ENCODE measurements around the gene GREB1.

The GREB1 gene

GRCh38 chr2:11499081-11499743, 34.6 kb upstream of the GREB1 start:
- Histone ChIP-seq H3K27me3 (ENCODE audit: insufficient read depth, low read length) (no peaks in the 10 kb centered on the region), H3K4me1 (ENCODE audit: insufficient read depth, low read length) (peaks cover 27% of the 10 kb centered on the region), H3K4me3 (ENCODE audit: low read length) (no peak overlapping the region), H3K36me3 (ENCODE audit: insufficient read depth, low read depth, low read length) (no peaks in the 10 kb centered on the region), H3K9ac (ENCODE audit: low read depth, low read length) (no peak overlapping the region), H3K27ac (ENCODE audit: low read length) (no peak overlapping the region), H3K9me3 (ENCODE audit: insufficient read depth, low read depth, low read length) (no peaks in the 10 kb centered on the region)

- no peaks in the 10 kb centered on the region for H3K36me3 ChIP-seq (ENCODE audit: insufficient read depth, low read depth, low read length)
- no peaks in the 10 kb centered on the region for H3K27me3 ChIP-seq (ENCODE audit: insufficient read depth, low read length)
- no peaks in the 10 kb centered on the region for H3K9me3 ChIP-seq (ENCODE audit: insufficient read depth, low read depth, low read length)
- H3K4me3 ChIP-seq (ENCODE audit: low read length): no peak overlapping the region
- no peak overlapping the region for H3K27ac ChIP-seq (ENCODE audit: low read length)
- H3K4me1 ChIP-seq (ENCODE audit: insufficient read depth, low read length): peaks cover 17% of the 10 kb centered on the region
- no peak overlapping the region for H3K9ac ChIP-seq (ENCODE audit: low read depth, low read length)
These were observed 33.0 kb upstream of the GREB1 start for GRCh38 chr2:11500702-11501303.

- no peaks in the 10 kb centered on the region for H3K27me3 ChIP-seq (ENCODE audit: insufficient read depth, low read length)
- H3K9ac ChIP-seq (ENCODE audit: low read depth, low read length): no peak overlapping the region
- H3K4me3 ChIP-seq (ENCODE audit: low read length): no peak overlapping the region
- no peaks in the 10 kb centered on the region for H3K36me3 ChIP-seq (ENCODE audit: insufficient read depth, low read depth, low read length)
- no peaks in the 10 kb centered on the region for H3K9me3 ChIP-seq (ENCODE audit: insufficient read depth, low read depth, low read length)
- H3K27ac ChIP-seq (ENCODE audit: low read length): no peak overlapping the region
- H3K4me1 ChIP-seq (ENCODE audit: insufficient read depth, low read length): peaks cover 14% of the 10 kb centered on the region
These were observed 31.0 kb upstream of the GREB1 start for GRCh38 chr2:11502740-11503292.

GRCh38 chr2:11503354-11503927, 30.4 kb upstream of the GREB1 start:
- no peak overlapping the region for H3K4me3 ChIP-seq (ENCODE audit: low read length)
- H3K27ac ChIP-seq (ENCODE audit: low read length): no peak overlapping the region

GRCh38 chr2:11505652-11506610, 27.9 kb upstream of the GREB1 start:
- H3K9ac ChIP-seq (ENCODE audit: low read depth, low read length): no peak overlapping the region
- no peak overlapping the region for H3K4me3 ChIP-seq (ENCODE audit: low read length)
- no peaks in the 10 kb centered on the region for H3K36me3 ChIP-seq (ENCODE audit: insufficient read depth, low read depth, low read length)
- H3K9me3 ChIP-seq (ENCODE audit: insufficient read depth, low read depth, low read length): no peaks in the 10 kb centered on the region
- H3K27me3 ChIP-seq (ENCODE audit: insufficient read depth, low read length): no peaks in the 10 kb centered on the region
- no peaks in the 10 kb centered on the region for H3K4me1 ChIP-seq (ENCODE audit: insufficient read depth, low read length)
- no peak overlapping the region for H3K27ac ChIP-seq (ENCODE audit: low read length)

More at GRCh38 chr2:11503354-11503927, 30.4 kb upstream of the GREB1 start:
- Histone ChIP-seq H3K9me3 (ENCODE audit: insufficient read depth, low read depth, low read length) (no peaks in the 10 kb centered on the region), H3K36me3 (ENCODE audit: insufficient read depth, low read depth, low read length) (no peaks in the 10 kb centered on the region), H3K4me1 (ENCODE audit: insufficient read depth, low read length) (peaks cover 10% of the 10 kb centered on the region), H3K27me3 (ENCODE audit: insufficient read depth, low read length) (no peaks in the 10 kb centered on the region), H3K9ac (ENCODE audit: low read depth, low read length) (no peak overlapping the region)

GRCh38 chr2:11506611-11506969, 27.3 kb upstream of the GREB1 start:
- no peaks in the 10 kb centered on the region for H3K36me3 ChIP-seq (ENCODE audit: insufficient read depth, low read depth, low read length)
- H3K9me3 ChIP-seq (ENCODE audit: insufficient read depth, low read depth, low read length): no peaks in the 10 kb centered on the region
- no peak overlapping the region for H3K4me3 ChIP-seq (ENCODE audit: low read length)
- no peak overlapping the region for H3K9ac ChIP-seq (ENCODE audit: low read depth, low read length)
- no peak overlapping the region for H3K27ac ChIP-seq (ENCODE audit: low read length)
- no peaks in the 10 kb centered on the region for H3K4me1 ChIP-seq (ENCODE audit: insufficient read depth, low read length)
- H3K27me3 ChIP-seq (ENCODE audit: insufficient read depth, low read length): no peaks in the 10 kb centered on the region

GRCh38 chr2:11507517-11507916, 26.3 kb upstream of the GREB1 start:
- Histone ChIP-seq H3K9ac (ENCODE audit: low read depth, low read length) (no peak overlapping the region), H3K4me1 (ENCODE audit: insufficient read depth, low read length) (no peaks in the 10 kb centered on the region), H3K27ac (ENCODE audit: low read length) (no peak overlapping the region), H3K27me3 (ENCODE audit: insufficient read depth, low read length) (no peaks in the 10 kb centered on the region), H3K4me3 (ENCODE audit: low read length) (no peak overlapping the region), H3K36me3 (ENCODE audit: insufficient read depth, low read depth, low read length) (no peaks in the 10 kb centered on the region), H3K9me3 (ENCODE audit: insufficient read depth, low read depth, low read length) (no peaks in the 10 kb centered on the region)

- H3K27ac ChIP-seq (ENCODE audit: low read length): no peak overlapping the region
- no peaks in the 10 kb centered on the region for H3K9me3 ChIP-seq (ENCODE audit: insufficient read depth, low read depth, low read length)
- H3K4me3 ChIP-seq (ENCODE audit: low read length): no peak overlapping the region
- no peak overlapping the region for H3K9ac ChIP-seq (ENCODE audit: low read depth, low read length)
- H3K27me3 ChIP-seq (ENCODE audit: insufficient read depth, low read length): no peaks in the 10 kb centered on the region
- H3K36me3 ChIP-seq (ENCODE audit: insufficient read depth, low read depth, low read length): no peaks in the 10 kb centered on the region
- H3K4me1 ChIP-seq (ENCODE audit: insufficient read depth, low read length): no peaks in the 10 kb centered on the region; the same call in 1 of the 2 replicates
These were observed 25.6 kb upstream of the GREB1 start for GRCh38 chr2:11508279-11508678.

GRCh38 chr2:11509657-11510360, 24.0 kb upstream of the GREB1 start:
- peaks cover 10% of the 10 kb centered on the region; the same call in 1 of the 2 replicates for H3K4me1 ChIP-seq (ENCODE audit: insufficient read depth, low read length)
- H3K9me3 ChIP-seq (ENCODE audit: insufficient read depth, low read depth, low read length): no peaks in the 10 kb centered on the region
- H3K27ac ChIP-seq (ENCODE audit: low read length): no peak overlapping the region
- H3K4me3 ChIP-seq (ENCODE audit: low read length): no peak overlapping the region
- H3K27me3 ChIP-seq (ENCODE audit: insufficient read depth, low read length): no peaks in the 10 kb centered on the region
- no peaks in the 10 kb centered on the region for H3K36me3 ChIP-seq (ENCODE audit: insufficient read depth, low read depth, low read length)
- no peak overlapping the region for H3K9ac ChIP-seq (ENCODE audit: low read depth, low read length)

- no peak overlapping the region for H3K9ac ChIP-seq (ENCODE audit: low read depth, low read length)
- H3K9me3 ChIP-seq (ENCODE audit: insufficient read depth, low read depth, low read length): no peaks in the 10 kb centered on the region
- peaks cover 17% of the 10 kb centered on the region; the same call in 1 of the 2 replicates for H3K4me1 ChIP-seq (ENCODE audit: insufficient read depth, low read length)
- H3K36me3 ChIP-seq (ENCODE audit: insufficient read depth, low read depth, low read length): no peaks in the 10 kb centered on the region
- no peak overlapping the region for H3K4me3 ChIP-seq (ENCODE audit: low read length)
- no peaks in the 10 kb centered on the region for H3K27me3 ChIP-seq (ENCODE audit: insufficient read depth, low read length)
- H3K27ac ChIP-seq (ENCODE audit: low read length): no peak overlapping the region
These were observed 21.4 kb upstream of the GREB1 start for GRCh38 chr2:11512431-11512830.

GRCh38 chr2:11513319-11513718, 20.5 kb upstream of the GREB1 start:
- H3K4me1 ChIP-seq (ENCODE audit: insufficient read depth, low read length): peaks cover 17% of the 10 kb centered on the region; the same call in 1 of the 2 replicates
- no peaks in the 10 kb centered on the region for H3K36me3 ChIP-seq (ENCODE audit: insufficient read depth, low read depth, low read length)
- H3K9me3 ChIP-seq (ENCODE audit: insufficient read depth, low read depth, low read length): no peaks in the 10 kb centered on the region
- no peak overlapping the region for H3K27ac ChIP-seq (ENCODE audit: low read length)
- no peaks in the 10 kb centered on the region for H3K27me3 ChIP-seq (ENCODE audit: insufficient read depth, low read length)
- H3K9ac ChIP-seq (ENCODE audit: low read depth, low read length): no peak overlapping the region
- H3K4me3 ChIP-seq (ENCODE audit: low read length): no peak overlapping the region

Data from iPS-20b (cell line).